ENCODE results near the gene TRAK1.

Gene TRAK1

DNA sequence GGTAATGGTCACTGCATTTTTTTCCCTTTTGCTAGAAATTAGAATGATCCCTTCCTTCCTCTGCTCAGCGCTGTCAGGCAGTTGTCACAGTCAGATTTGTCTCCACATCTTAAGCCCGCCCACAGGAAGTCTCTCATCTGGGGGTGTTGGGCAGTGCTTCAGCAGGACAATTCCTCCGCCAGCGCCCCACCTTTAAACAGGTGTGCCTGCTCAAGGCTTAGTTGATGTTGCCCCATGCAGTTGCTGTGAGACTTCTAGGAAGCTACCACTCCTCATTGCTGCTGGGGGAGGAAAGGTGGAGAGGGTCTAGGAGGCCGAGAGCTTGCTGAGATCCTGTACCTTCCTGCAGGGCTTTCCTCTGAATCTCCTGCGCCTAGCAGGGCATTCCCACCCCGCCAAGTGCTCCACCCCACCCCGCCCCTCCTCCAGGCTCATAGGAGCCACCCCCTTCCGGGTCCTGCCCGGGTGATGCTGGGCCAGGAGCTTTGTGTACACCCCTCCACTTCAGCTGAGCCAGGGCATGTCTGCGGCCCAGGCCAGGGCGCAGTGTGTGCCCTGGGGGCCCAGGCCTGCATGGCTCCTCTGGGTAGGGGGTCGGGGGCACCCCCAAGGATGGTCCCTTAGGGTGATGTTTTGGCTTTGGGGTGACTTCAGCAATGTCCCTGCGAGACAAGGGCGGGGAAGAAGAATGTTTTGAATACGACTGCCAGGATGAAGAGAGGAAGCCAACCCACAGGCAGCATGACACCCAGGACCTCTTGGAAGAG lies 68.7 kb downstream of the TRAK1 start:
- peak; percentile 11 to 44 for DNase-seq

- no peak for DNase-seq
Measured at GRCh38 chr3:42161050-42161935, 70.1 kb downstream of the TRAK1 start.

DNA sequence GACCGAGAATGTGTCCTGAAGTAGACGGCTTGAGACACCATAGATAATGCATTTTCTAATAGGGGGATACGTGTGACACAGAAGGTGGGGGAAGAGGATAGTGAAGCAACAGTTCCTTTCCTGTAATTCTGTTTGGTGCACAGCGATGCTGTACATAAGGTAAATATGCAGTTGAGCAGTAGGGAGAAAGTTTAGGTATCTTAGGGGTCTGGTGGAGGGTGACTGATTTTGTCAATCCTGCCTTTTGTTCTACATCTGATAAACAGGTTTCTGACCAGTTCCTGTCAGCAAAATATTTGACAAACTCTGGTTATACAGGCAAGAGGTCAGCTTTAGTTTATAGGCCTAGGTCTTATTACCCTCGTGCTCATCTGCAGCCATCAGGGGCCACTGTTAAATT lies 71.3 kb downstream of the TRAK1 start:
- DNase-seq: no peak

DNA sequence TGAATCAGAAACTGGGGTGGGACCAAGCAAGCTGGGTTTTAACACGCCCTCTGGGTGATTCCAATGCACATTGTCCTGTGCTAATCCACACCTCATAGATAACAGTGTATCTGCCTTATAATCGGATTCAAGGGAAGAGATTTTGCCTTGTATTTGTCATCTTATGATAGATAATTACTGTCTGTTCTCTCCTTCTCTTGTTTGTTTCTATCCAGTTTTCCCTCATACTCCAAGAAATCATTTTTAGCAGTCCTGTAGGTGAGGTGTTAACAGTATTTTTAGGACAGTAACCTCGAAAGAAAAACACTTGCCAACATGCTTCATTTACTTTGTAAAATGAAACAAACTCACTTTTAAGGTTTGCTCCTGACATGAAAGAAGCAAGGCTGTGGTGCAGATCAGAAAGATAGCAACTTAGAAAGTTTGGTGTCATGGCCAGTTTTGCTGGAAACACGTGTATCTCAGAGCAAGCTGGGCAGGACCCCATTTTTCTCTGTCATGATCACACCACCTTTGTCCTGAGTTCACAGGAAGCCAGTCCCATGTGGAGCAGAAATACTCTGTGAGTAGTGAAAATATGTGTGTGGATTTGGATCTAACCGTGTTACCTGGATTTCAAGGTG lies 72.6 kb downstream of the TRAK1 start:
- DNase-seq: no peak

DNA sequence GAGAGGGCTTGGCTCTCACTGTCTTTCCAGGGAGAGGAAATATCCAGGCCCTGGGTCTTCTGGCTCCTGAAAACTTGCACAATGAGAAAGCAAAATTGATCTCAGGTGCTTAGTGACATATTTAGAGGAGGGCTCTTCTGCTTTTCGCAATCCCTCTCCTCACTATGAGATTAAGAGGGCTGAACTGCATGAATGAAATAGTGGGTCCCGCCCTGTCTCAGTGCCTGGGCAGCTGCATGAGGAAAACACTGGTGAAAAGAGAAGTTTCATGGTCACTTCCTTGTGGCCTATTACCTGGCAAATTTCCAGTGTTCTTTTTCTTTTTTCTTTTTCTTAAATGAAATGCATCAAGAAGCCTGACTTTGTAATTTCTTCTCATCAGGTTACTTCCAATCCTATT lies 73.5 kb downstream of the TRAK1 start:
- DNase-seq: no peak

- DNase-seq: no peak
Measured at GRCh38 chr3:42165211-42165610, 74.1 kb downstream of the TRAK1 start.

DNA sequence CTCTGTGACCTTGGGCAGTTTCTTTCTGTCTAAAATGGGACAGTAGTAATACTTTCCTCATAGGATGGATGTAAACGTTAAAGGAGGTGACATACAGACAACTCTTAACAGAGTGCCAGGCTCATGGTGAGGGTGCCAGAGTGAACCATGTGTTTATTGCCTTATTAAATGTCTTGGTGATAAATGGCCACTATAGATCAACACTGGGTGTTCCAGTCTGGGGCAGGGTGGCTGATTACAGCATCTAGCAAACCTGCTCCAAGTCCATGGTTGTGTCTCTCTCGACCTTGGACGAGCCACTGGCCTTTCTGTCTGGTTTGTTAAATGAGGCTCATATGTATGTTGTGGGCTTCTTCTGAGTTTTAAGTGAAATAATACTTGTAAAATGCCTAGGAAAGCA lies 75.1 kb downstream of the TRAK1 start:
- no peak for DNase-seq

DNA sequence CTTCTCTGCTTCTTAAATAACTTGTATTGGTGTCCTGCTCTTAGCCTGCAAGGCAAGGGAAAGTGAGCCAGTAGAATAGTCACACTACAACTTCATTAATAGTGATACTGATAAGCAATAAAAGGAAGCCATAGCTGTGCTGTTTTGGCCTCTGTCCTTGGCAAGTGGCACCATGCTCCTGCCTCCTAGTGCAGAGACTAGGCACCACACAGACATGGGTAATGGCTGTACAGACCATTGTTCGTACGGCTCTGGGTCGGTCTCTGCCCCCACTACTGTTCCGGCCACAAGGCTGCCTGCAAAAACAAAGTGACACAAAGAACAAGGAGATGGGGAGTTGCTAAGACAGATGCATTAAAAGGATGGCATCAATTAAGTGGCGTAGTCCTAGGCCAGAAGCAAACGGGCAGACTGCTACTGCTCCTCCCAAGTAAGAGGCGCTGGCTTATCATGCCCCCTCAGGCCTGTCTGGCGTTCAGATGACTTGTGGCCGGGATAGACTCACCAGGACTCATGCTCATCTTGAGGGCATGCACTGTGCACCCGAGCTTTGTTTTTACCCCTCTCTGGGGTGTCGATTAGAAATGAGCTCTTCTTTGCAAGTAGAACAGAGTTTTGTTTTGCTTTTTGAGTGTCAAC lies 75.6 kb downstream of the TRAK1 start:
- DNase-seq: no peak

- DNase-seq: no peak
Measured at GRCh38 chr3:42169579-42170120, 78.5 kb downstream of the TRAK1 start.

GRCh38 chr3:42172047-42172654 lies 81.0 kb downstream of the TRAK1 start:
- no peak for DNase-seq

GRCh38 chr3:42173307-42173706 lies 82.2 kb downstream of the TRAK1 start:
- no peak for DNase-seq

- no peak for DNase-seq
Measured at GRCh38 chr3:42174679-42175385, 83.7 kb downstream of the TRAK1 start.

DNA sequence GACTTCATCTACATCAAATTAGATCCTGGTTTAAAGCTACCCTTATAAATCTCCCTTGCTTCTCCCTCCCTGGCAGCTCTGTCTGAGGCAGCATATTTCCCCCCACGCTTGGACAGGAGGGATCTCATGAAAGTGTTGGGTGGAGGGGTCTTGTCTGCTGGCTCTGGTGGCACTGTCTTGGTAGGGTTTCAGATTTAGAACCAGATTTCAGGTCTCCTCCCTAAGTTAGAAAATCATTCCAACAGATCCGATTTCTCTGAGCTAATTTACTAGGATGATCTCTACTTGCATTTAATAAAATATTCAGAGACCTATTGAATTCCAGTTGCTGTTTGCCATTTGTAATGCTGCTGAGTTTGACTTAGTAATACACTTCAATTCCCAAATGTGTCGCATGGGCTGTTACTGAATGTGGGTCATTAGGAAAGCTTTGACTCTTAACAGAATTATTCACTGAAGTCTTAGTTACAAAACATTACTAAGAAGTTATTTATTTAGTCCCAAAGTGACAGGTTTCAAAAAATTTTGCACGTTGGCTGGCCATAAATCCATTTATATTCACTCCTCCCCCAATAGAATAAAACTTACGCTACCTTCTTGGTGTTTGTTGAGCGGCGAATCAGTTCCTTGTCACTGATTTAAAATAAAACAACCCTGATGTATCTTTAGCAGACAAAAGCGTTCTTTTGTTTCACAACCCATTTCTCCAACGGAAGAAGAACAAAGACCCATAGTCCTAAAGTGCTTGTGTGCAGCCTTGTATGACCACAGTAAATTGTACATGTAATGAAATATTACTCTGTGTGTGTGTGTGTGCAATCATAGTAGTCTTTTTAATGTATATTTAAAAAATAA lies 84.5 kb downstream of the TRAK1 start:
- DNase-seq: no peak

DNA sequence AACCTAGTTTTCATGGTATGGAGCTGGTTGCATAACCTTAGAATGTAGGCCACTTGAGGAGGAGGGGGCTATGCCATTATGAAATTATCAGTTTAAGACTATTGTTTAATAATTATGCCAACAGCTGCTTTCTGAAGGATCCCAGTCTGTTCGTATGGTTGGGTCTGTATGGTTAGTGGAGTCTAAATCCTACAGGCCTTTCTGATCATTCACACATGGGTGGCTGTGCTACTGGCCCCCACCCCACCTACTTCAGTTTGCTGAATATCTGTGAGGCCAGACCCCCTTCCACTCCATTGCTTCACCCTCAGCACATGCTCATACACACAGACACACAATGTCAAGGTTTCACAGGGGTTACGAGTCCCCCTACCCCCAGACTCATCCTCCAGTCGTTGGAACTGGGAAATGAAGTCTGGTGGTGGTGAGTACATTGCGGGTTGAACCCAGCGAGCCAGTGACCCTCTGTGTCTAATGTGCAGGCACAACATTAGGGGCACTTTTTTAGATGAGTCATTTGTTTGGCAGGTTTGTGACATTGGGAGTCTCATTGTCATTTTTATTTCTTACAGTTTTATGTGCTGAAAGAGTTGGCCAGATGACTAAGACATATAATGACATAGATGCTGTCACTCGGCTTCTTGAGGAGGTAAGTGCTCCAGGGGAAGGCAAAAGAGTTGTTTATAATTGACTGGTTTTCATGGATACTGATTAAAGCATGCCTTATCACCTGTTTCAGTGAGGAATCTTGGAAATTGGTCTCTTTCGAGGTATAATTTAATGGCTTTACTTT lies 85.3 kb downstream of the TRAK1 start:
- DNase-seq: no peak

DNA sequence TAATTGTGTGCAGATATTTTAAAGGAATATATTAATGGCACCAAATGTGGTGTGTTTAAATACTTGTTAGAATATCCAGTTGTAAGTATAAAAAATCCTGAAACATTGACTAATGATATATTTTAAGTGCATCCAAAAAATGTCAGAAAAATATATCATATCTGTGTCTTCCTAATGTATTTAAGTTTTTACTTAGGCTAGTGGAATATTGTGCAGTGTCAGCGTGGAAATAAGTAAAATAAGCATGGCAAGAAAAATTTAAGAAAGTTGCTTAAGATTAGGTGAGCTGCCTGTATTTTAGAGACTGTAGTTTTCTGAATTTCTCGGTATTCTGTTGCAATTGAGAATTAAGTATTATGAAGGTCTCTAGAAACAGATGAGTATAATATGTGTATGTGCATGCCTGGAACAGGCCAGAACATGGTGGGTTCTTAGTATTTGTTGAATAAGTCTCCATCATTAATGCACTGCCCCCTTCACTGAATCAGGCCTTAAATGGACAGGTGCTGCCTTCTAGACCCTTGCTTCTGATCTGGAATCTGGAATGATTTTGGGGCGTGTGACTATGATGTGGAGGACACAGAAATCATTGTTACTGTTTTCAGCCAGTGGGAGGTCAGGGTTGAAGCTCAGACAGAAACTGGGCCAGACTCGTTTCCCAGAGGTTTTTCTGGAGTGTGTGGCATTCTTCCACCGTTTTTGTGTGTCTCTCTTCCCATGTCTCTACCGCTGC lies 86.1 kb downstream of the TRAK1 start:
- no peak for DNase-seq

DNA sequence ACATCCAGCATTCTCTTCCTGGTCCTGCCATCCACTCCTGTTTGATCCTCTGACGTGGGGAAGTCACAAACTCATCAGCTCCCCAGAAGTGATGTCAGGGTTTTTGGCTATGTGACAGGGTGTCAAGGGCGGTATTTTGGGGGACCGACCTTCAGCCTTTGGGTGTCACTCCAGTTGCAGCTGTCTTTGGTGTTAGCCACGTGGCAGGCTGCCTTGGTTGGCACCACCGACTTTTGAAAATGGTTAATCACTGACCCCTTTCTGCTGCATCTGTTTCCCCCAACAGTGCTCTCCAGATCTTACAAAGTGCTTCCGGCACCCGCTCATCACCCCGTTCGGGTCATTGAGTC lies 86.6 kb downstream of the TRAK1 start:
- no peak for DNase-seq

GRCh38 chr3:42179110-42179725 lies 88.1 kb downstream of the TRAK1 start:
- no peak for DNase-seq

- DNase-seq: no peak
Measured at GRCh38 chr3:42180901-42181300, 89.7 kb downstream of the TRAK1 start.

DNA sequence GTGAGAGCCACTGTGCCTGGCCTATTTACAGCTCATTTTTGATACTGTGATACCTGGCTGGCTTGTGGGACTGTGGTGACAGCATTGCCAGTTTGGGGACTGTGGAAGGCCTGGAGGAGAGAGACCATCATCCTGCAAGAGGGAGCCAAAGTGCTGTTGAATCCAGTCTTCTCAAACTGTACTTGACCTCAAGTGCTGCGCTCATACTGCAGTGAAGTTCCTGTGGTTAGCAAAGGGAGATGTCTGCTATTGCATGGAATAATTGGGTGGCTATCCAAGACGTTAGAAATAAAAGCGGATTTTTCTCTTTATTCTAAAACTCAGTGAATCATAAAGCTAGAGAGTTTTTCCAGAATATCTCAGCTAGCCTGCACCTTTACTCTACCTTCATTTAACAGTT lies 91.4 kb downstream of the TRAK1 start:
- no peak for DNase-seq
